ENCODE data around the gene GRAMD1B.

DNA sequence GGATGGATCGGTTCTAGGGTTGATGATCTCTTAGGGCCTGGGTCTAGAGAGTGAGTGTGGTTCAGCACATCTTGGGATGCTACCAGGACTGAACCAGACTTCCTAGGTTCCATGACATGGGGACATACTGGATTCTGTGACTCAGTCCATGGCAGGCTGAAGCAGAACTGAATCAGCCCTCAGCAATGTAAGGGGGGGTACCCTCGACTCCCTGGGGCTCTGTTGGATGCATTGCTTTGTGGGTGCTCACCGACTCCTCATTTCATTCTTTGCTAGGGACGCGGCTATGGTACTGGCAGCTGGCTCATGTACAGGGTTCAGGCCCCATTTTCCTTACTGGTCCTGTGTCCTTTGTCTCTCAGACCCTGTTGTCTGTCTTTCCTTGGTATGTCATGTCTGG is 733 bp upstream of the GRAMD1B start:
- no peak for TF ChIP-seq POLR2A (IDR thresholded peaks at IDR 0.05)
- TF ChIP-seq, protein P1, sequence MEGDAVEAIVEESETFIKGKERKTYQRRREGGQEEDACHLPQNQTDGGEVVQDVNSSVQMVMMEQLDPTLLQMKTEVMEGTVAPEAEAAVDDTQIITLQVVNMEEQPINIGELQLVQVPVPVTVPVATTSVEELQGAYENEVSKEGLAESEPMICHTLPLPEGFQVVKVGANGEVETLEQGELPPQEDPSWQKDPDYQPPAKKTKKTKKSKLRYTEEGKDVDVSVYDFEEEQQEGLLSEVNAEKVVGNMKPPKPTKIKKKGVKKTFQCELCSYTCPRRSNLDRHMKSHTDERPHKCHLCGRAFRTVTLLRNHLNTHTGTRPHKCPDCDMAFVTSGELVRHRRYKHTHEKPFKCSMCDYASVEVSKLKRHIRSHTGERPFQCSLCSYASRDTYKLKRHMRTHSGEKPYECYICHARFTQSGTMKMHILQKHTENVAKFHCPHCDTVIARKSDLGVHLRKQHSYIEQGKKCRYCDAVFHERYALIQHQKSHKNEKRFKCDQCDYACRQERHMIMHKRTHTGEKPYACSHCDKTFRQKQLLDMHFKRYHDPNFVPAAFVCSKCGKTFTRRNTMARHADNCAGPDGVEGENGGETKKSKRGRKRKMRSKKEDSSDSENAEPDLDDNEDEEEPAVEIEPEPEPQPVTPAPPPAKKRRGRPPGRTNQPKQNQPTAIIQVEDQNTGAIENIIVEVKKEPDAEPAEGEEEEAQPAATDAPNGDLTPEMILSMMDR (IDR thresholded peaks at IDR 0.05): no peak

All from esophagus squamous epithelium (tissue), 4 donors.